Uterus (tissue), 2 donors: Measurements from ENCODE around the gene R3HCC1L.

Experiments
- CTCF ChIP-seq, 4 experiments: fragments of 200-600 bp in 2 of 4; fragments of 450-650 bp in 2 of 4; sonication (generic) in 2 of 4; IDR thresholded peaks; one replicate each; pipeline ENCODE4 v1.5.1; 2016 to 2019; ENCODE audit warnings: antibody characterized with exemption in 4 of 4, mild to moderate bottlenecking in 2 of 4, moderate library complexity in 1 of 4
- POLR2A ChIP-seq, 2 donors: fragments of 450-650 bp; IDR thresholded peaks; one replicate each; pipeline ENCODE4 v1.6.1; 2016; ENCODE audit warnings: antibody characterized with exemption in 2 of 2, mild to moderate bottlenecking in 1 of 2, moderate library complexity in 1 of 2

GRCh38 chr10:98265403-98266378 lies 131.2 kb downstream of the R3HCC1L start:
- TF ChIP-seq CTCF (IDR thresholded peaks at IDR 0.05), result no peak
- TF ChIP-seq POLR2A (IDR thresholded peaks at IDR 0.05), result no peak
